ENCODE data around the gene GIN1.

GIN1 gene

DNA sequence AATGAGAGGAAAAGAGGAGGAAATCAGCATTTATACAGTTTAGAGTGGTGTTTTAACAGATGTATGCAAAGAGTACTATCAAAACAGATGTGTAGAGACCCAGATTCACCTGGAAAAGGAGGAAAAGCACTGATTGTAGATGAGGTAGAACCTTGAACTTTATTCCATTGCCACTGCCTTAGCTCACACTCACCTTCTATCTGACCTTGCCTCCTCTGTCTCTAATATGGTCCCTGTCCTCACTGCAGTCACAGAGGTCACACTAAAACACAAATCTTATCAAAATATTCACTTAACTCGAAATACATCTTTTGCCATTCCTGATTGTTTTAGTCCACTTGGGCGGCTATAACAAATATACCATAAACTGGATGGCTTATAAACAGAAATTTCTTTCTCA, 7.0 kb downstream of the GIN1 start:
- peaks cover 48% of the 10 kb centered on the region for H3K4me1 ChIP-seq (ENCODE audit: control insufficient read depth, low read length)
- H3K27ac ChIP-seq (ENCODE audit: low read depth, low read length), result no peak overlapping the region
- H3F3A ChIP-seq (ENCODE audit: control insufficient read depth, insufficient read depth), result no peaks in the 10 kb centered on the region
- no peak overlapping the region for H3K4me2 ChIP-seq (ENCODE audit: low read length)
- H3K4me3 ChIP-seq (ENCODE audit: low read length), result no peak overlapping the region
- H3K36me3 ChIP-seq (ENCODE audit: control insufficient read depth, low read length), result peaks cover 14% of the 10 kb centered on the region
- no peaks in the 10 kb centered on the region for H3K9me2 ChIP-seq (replicated peaks; ENCODE audit: control insufficient read depth, low read length)
- H3K79me2 ChIP-seq (ENCODE audit: control insufficient read depth, low read length), result peaks cover 60% of the 10 kb centered on the region
- H3K27me3 ChIP-seq (ENCODE audit: control insufficient read depth, low read length), result no peaks in the 10 kb centered on the region
- H3K9me3 ChIP-seq (ENCODE audit: control insufficient read depth, insufficient read depth, low read length), result peaks cover 4% of the 10 kb centered on the region; the same call in 1 of the 2 replicates
- no peak for TF ChIP-seq EZH2phosphoT487 (IDR thresholded peaks at IDR 0.05; ENCODE audit: borderline replicate concordance, low read length)
- TF ChIP-seq, protein P1, sequence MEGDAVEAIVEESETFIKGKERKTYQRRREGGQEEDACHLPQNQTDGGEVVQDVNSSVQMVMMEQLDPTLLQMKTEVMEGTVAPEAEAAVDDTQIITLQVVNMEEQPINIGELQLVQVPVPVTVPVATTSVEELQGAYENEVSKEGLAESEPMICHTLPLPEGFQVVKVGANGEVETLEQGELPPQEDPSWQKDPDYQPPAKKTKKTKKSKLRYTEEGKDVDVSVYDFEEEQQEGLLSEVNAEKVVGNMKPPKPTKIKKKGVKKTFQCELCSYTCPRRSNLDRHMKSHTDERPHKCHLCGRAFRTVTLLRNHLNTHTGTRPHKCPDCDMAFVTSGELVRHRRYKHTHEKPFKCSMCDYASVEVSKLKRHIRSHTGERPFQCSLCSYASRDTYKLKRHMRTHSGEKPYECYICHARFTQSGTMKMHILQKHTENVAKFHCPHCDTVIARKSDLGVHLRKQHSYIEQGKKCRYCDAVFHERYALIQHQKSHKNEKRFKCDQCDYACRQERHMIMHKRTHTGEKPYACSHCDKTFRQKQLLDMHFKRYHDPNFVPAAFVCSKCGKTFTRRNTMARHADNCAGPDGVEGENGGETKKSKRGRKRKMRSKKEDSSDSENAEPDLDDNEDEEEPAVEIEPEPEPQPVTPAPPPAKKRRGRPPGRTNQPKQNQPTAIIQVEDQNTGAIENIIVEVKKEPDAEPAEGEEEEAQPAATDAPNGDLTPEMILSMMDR (IDR thresholded peaks at IDR 0.05; ENCODE audit: low read depth, low read length, poor library complexity, severe bottlenecking), result no peak
- H4K20me1 ChIP-seq (ENCODE audit: control insufficient read depth, insufficient read depth, low read depth, low read length), result no peaks in the 10 kb centered on the region

DNA sequence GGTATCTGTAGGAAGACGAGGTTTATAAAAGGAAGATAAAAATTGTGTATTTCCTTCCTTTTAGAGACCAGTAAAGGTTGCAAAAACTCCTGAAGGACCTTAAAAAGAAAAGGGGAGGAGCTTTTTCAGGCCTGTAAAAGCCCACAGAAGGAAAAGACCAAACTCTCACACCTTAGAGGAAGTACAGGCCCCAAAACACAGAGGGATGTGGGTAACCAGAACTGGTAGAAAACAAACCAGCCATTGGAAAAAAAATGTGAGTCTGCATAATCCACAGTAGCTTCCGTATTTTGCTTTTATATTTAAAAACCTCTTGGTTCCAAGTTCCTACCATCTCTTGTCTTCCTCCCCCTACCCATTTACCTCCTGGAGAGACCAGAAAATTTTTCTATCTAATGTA, 8.5 kb downstream of the GIN1 start:
- Histone ChIP-seq H3K9me2 (replicated peaks; ENCODE audit: control insufficient read depth, low read length) (no peaks in the 10 kb centered on the region), H3K27me3 (ENCODE audit: control insufficient read depth, low read length) (no peaks in the 10 kb centered on the region), H3K79me2 (ENCODE audit: control insufficient read depth, low read length) (peaks cover 46% of the 10 kb centered on the region), H3K9me3 (ENCODE audit: control insufficient read depth, insufficient read depth, low read length) (peaks cover 4% of the 10 kb centered on the region; the same call in 1 of the 2 replicates), H4K20me1 (ENCODE audit: control insufficient read depth, insufficient read depth, low read depth, low read length) (no peaks in the 10 kb centered on the region), H3K27ac (ENCODE audit: low read depth, low read length) (no peak overlapping the region), H3K4me1 (ENCODE audit: control insufficient read depth, low read length) (peaks cover 43% of the 10 kb centered on the region), H3K36me3 (ENCODE audit: control insufficient read depth, low read length) (peaks cover 16% of the 10 kb centered on the region), H3K4me3 (ENCODE audit: low read length) (no peak overlapping the region), H3K4me2 (ENCODE audit: low read length) (no peak overlapping the region), H3F3A (ENCODE audit: control insufficient read depth, insufficient read depth) (no peaks in the 10 kb centered on the region)
- TF ChIP-seq, protein P1 (IDR thresholded peaks at IDR 0.05; ENCODE audit: low read depth, low read length, poor library complexity, severe bottlenecking), result no peak

DNA sequence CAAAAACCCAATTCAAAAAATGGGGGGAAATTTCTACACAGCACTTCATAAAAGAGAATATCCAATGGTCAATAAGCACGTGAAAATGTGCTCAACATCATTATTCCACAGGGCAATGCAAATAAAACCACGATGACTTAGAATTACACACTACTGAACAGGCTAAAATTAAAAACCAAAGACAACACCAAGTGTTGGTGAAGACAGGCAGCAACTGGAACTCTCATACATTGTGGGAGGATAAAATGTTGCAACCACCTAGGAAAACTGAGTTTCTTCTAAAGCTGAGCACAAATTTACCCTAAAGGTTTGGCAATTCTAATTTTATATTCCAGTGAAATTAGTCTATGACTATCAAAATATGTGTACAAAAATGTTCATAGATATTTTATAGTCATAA, 9.5 kb downstream of the GIN1 start:
- Histone ChIP-seq H3K36me3 (ENCODE audit: control insufficient read depth, low read length) (peaks cover 15% of the 10 kb centered on the region), H3K4me2 (ENCODE audit: low read length) (no peak overlapping the region), H3K9me3 (ENCODE audit: control insufficient read depth, insufficient read depth, low read length) (peaks cover 4% of the 10 kb centered on the region; the same call in 1 of the 2 replicates), H3K9me2 (replicated peaks; ENCODE audit: control insufficient read depth, low read length) (no peaks in the 10 kb centered on the region), H3K79me2 (ENCODE audit: control insufficient read depth, low read length) (peaks cover 35% of the 10 kb centered on the region), H3K27ac (ENCODE audit: low read depth, low read length) (no peak overlapping the region), H3F3A (ENCODE audit: control insufficient read depth, insufficient read depth) (no peaks in the 10 kb centered on the region), H3K27me3 (ENCODE audit: control insufficient read depth, low read length) (no peaks in the 10 kb centered on the region), H4K20me1 (ENCODE audit: control insufficient read depth, insufficient read depth, low read depth, low read length) (no peaks in the 10 kb centered on the region), H3K4me1 (ENCODE audit: control insufficient read depth, low read length) (peaks cover 40% of the 10 kb centered on the region), H3K4me3 (ENCODE audit: low read length) (no peak overlapping the region)
- no peak for TF ChIP-seq EZH2phosphoT487 (IDR thresholded peaks at IDR 0.05; ENCODE audit: borderline replicate concordance, low read length)
- TF ChIP-seq, protein P1 (IDR thresholded peaks at IDR 0.05; ENCODE audit: low read depth, low read length, poor library complexity, severe bottlenecking), result no peak

Data from DOHH2 (cell line).